Prostate gland (tissue), 2 donors: ENCODE data around the gene TP53INP2.

ENCODE experiments used
- CTCF ChIP-seq, 4 experiments: fragments of 200-600 bp in 2 of 4; fragments of 450-650 bp in 2 of 4; sonication (generic) in 2 of 4; IDR thresholded peaks; 1 replicate in 3 of 4; 2 replicates in 1 of 4; pipeline ENCODE4 v1.5.1; 2016 to 2019; ENCODE audit warnings: antibody characterized with exemption in 4 of 4, mild to moderate bottlenecking in 2 of 4, moderate library complexity in 2 of 4
- POLR2A ChIP-seq: fragments of 450-650 bp; IDR thresholded peaks from one replicate; pipeline ENCODE4 v1.6.1; 2016; ENCODE audit warnings: antibody characterized with exemption, mild to moderate bottlenecking
- POLR2AphosphoS5 ChIP-seq: sonication (generic); formaldehyde crosslinking; IDR thresholded peaks from one replicate; pipeline ENCODE4 v1.6.1; 2017; ENCODE audit warnings: antibody characterized with exemption

- TF ChIP-seq POLR2A (no peak), CTCF (IDR thresholded peaks at IDR 0.05) (no peak), POLR2AphosphoS5 (no peak)
These were observed 32.1 kb downstream of the TP53INP2 start for GRCh38 chr20:34736106-34736735.
